GM21529 (cell line): ENCODE data around the gene AMPD2.

ENCODE experiments used
- ATAC-seq: cut with Tn5 transposase; IDR thresholded peaks from one replicate; pipeline ENCODE4 v1.9.1; 2021; ENCODE audit not compliant: unreplicated experiment

The AMPD2 gene

DNA sequence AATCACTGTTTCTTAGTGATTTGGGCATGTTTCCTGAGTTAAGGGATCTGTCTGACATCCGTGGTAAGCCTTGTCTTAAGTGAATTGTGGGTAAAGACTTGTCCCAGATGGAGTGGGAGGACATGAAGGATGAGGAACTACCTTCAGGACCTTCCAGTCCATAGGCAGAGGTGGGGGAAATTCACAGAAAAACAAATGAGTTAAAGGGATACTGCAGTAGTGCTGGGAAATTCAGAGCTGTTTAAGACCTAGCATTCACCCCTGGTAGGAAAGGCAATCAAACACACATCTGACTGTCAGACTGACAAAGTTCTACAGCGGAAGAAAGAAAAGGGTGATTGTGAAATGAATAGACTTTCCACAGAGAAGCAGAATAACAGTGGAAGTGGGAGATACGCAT lies 3.2 kb upstream of the AMPD2 start:
- no peak for ATAC-seq

DNA sequence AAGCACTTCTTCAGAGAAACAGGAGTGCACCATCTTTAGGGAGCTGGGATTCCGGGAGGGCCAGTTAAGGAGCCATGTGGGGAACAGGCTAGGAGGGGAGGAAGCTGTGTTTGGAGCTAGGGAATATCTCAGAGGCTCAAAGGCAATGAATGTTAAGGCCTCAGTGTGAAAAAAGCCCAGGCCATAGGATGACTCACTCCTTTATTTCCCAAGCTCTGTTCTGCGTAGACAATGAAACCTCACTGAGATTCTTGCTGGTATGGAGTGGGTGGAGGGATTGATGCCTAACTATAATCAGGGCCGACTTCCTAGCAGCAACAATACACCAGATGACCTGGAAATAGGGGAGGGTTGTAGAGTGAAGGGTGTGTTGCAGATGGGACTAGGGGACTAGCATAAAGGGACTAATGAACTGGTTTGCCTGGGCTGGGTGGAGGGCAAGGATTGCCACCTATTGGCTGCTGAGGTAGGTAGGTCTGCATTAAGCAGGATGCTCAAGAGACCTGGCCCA lies 2.3 kb upstream of the AMPD2 start:
- no peak for ATAC-seq

DNA sequence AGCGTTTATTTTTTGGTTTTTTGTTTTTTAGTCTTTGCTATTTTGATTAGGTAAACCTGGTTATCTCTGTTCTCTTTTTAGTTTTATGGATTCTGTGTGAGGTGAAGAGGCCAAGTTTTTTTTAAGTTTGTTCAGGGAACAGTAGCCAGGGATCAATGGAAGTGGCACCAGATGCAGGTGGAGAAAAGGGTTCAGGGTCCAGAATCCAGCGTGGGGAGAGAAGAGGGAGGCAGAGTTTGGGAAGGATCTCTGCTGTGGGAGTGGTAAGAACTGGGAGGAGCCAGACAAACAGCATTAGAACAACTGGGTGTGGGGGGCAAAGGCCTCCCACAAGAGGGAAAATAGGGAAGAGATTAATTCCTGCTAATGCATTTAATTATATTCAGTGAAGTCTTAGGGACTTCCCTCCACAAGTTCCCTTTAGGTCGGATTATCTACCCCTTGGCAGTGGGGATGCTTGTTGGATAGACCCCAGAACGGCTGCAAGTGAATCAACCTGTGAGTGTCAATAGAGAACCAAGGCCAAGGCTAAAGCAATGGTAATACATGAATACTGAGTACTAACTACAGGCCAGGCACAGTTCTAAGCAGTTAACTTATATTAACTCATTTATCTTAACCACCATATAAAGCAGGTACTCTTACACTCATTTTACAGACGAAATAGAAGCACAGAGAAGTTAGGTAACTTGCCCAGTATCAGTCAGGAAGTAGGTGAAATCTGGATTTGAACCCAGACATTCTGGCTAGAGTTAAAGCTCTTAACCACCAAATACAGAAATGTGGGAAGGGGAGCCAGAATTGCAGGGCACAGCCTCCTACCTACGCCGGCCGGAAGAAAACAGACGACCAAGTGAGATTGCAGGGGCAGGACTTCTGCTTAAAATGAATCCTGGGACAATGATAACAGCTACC lies 719 bp upstream of the AMPD2 start:
- no peak for ATAC-seq

DNA sequence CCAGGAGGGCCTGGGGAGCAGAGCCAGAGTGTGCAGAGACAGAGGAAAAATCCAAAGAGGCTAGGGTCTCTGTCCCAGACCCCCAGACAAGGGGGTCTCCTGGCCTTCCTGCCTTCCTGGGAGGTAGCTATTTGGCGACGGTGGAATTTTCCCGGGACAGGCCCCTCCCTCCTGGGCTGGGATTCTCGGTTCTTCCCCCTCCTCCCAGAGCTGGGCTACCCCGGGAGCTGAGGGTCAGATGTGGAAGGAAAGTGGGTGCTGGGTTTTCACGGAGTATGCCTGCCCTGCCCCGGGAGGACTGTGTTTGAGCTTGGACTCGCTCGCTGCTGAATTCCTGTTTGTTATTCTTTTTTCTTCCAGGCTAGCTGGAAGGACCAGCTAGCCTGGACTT lies 759 bp downstream of the AMPD2 start:
- no peak for ATAC-seq

DNA sequence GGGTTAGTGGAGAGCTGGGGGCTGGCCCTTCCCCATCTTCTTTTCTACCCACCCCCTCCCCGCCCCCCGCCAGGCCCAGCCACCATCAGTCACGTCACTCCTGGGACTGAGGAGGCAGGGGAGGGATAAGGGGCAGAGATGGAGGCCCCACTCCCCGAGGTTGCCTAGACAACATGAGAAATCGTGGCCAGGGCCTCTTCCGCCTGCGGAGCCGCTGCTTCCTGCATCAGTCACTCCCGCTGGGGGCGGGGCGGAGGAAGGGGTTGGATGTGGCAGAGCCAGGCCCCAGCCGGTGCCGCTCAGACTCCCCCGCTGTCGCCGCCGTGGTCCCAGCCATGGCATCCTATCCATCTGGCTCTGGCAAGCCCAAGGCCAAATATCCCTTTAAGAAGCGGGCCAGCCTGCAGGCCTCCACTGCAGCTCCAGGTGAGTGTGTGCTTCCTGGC lies 1.2 kb downstream of the AMPD2 start:
- ATAC-seq, result peak; percentile 70

DNA sequence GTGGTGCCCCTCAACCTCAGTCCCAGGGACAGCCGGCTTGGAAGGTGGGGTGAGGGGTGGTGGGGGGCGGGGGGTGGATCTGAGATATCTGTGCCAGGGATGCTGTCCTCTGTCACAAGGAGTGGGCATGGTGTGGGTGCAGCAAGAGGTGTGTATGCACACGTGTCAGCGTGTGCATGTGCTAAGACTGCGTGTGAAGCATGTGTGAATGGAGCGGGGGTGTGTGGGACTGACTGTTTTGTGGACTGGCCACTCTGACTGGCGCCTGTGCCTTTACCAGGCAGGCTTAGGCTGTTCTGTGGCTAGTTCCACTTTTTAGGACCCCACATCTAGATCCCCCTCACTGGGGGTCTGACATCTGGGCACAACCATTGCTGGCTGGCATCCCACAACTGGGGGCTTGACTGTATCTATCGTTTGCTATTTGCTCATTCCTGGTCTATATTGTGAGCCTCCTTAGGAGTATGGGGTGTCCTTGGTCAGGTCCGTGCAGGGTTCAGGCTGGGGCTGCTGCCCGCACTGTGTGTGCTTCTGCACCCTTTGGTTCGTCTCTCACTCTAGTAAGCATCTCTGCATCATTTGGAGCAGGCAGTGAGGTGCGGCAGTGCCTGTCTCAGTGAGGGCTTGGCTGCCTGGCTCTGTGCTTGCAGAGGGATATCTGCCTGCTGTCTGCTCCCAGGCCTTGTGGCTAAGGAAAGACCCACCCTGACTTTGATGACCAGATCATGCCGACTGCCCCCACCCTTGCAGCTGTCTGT lies 1.9 kb downstream of the AMPD2 start:
- ATAC-seq, result no peak

DNA sequence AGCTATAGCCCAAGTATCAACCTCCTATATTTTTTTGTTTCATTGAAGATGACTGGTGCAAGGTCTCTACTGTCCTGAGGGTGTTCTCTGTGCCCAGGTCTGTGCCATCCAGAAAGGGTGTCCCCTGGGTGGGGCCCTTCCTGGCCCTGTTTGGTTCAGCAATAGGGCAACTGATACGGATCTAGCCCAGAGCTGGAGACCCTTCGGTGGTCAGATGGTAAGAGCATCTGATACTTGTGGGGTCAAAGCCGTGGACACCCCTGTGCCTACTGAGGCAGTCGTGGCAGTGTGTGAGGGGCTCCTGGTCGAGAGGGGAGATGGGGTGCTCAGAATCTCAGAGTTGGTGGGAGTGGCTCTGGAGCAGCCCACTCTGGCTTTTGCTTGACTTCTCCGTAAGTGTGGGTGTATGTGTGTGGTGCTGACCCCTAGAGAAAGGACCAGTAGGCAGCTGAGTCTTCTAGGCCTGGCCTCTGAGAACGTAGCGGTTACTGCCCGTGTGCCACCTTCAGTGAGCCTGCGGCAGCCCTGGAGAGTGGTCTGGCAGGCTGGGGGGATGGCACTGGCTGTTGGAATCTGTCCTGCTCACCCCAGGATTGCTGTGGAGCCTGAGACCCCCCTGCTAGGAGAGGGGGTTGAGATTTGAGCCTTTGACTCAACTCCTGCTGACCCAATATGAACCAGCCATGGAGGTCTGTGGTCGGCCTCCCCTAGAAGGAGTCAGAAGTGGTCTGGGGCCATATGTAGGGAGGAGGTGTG lies 2.7 kb downstream of the AMPD2 start:
- ATAC-seq, result no peak

DNA sequence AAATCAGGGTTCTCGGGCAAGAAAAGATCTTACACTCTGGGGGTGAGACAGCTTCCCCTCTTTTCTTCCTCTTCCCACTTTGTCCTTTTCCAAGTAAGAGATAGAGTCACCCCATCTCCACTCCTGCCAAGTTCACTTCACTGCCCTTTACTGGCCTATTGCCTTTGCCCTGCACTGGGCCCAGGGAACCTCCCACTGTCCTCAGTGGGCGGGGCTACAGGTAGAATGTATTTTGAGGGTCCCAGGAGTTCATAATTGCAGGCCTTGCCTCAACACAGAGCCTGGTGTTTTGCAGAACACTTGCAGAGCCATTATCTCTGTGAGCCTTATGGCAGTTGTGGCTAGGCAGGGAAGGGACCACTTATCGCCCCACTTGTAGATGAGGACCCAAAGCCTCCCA lies 3.3 kb downstream of the AMPD2 start:
- ATAC-seq, result no peak

DNA sequence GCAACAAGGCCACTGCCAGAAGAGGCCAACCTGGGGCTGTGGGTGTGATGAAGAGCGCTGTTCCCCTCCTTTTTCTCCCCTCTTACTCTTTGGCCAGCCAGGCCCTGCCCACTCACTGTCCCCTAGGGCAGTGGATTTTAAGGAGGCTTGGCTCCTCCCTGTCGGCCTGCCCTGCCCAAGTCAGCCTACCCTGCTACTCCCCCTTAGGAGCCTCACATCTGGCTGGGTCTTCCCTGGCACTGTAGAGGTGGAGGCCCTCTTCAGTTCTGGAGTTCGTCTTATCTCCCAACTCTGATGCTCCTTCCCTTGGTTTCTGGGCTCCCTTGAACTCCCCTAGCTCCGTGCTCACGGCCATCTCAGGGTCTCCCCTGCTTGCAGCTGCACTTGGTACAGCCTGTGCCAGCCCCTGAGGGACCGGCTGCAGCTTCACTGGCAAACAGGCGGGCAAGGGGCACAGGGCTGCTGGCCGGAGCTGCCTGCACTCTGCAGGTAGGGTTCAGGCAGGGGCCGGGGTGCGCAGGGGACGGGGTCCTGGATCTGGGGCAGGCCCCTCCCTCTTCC lies 4.0 kb downstream of the AMPD2 start:
- ATAC-seq, result no peak

DNA sequence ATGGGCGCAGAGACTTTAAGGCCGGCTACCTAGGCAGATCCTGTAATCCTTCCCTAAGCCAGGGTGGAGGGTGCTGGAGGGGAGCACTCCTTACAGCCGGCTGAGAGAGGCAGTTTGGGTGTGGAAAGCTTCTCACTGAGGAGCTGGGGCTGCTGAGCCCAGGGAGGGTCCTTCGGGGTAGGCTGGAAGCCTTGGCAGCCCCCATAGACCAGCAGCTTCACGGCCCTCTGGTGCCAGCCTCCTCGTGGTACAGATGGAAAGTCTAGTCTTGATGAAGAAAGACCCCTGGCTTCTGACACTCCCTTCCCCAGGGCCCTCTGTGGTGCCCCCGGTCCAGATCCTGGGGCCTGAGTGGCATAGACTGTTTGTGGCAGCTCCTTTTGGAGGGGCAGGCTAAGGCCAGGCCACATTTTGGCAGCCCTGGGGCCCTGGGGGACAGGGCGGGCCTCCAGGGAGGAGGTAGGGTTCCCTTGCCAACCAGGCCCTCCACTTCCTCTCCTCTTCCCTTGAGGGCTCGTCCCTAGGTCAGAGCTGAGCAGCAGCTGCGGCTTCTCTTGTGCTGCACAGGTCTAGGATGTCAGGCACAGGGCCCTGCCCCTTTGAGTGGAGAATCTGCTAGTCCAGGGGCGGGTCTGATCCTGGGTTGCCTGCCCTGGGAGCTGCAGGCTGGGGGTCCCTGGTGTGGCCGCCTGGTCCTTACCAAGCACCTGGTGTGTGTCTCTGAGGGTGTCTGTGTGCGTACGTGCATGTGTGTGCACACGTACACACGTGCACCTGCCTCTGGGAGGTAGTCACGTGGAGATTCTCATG lies 4.8 kb downstream of the AMPD2 start:
- ATAC-seq, result peak; percentile 30

DNA sequence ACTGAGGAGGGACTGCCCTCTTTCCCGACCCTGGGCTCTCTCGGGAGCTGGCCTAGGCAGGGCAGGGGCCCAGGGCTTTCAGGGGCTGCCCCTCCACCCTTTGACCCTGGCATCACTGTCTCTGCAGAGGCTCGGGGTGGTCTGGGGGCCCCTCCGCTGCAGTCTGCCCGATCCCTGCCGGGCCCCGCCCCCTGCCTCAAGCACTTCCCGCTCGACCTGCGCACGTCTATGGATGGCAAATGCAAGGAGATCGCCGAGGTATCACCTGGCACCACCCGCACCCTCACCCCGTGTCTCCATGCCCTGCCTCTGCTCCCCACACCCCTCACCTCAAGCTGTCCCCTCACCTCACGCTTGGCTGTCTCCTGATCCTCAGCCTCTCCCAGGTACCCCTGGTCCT lies 5.5 kb downstream of the AMPD2 start:
- no peak for ATAC-seq

DNA sequence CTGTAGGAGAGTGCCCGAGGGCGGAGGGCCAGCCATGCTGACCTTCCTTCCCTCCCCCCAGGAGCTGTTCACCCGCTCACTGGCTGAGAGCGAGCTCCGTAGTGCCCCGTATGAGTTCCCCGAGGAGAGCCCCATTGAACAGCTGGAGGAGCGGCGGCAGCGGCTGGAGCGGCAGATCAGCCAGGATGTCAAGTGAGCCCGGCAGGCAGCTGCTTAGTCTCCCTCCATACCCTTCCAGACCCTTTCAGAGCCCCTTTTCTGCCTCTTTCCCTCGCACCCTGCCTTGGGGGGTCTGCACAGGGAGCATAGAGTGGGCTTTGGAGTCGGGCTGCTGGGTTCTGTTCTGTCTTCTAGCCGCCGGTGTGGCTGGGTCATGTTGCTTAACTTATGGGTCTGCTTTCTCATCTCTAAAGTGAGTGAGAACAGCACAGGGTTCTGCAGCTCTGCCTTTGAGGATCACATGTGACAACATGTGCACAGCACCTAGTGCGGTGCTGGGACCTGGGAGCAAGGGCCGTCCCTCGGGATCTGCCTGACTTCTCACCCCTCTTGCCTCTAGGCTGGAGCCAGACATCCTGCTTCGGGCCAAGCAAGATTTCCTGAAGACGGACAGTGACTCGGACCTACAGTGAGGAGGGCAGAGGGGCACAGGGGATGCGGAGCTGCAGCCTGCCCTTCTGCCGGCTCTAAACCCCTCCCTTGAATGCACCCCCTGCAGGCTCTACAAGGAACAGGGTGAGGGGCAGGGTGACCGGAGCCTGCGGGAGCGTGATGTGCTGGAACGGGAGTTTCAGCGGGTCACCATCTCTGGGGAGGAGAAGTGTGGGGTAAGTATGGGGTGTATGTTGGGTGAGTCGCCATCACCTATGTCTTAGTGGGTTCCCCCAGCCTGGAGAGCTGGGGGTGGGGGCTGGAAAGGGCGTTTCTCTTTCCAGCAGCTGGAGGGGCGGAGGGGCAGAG lies 6.2 kb downstream of the AMPD2 start:
- ATAC-seq, result no peak

DNA sequence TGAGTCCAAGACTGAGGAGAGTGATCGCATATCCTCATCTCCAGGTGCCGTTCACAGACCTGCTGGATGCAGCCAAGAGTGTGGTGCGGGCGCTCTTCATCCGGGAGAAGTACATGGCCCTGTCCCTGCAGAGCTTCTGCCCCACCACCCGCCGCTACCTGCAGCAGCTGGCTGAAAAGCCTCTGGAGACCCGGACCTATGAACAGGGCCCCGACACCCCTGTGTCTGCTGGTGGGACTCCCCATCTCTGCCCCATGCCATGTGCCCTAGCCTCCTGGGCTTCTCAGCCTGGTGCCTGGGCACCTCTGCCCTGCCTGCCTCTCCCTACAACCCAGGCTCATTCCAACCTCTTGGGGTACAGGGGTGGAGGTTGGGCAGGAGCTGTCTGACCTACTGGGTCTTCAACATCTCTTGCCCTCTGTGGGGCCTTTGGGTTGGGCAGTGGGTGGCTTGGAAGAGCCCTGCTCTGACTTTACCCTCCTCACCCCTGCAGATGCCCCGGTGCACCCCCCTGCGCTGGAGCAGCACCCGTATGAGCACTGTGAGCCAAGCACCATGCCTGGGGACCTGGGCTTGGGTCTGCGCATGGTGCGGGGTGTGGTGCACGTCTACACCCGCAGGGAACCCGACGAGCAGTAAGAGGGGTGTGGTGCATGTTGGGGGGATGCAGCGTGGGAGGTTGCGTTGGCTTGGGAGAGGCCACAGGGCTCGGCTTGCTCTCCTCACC lies 7.2 kb downstream of the AMPD2 start:
- ATAC-seq, result no peak

DNA sequence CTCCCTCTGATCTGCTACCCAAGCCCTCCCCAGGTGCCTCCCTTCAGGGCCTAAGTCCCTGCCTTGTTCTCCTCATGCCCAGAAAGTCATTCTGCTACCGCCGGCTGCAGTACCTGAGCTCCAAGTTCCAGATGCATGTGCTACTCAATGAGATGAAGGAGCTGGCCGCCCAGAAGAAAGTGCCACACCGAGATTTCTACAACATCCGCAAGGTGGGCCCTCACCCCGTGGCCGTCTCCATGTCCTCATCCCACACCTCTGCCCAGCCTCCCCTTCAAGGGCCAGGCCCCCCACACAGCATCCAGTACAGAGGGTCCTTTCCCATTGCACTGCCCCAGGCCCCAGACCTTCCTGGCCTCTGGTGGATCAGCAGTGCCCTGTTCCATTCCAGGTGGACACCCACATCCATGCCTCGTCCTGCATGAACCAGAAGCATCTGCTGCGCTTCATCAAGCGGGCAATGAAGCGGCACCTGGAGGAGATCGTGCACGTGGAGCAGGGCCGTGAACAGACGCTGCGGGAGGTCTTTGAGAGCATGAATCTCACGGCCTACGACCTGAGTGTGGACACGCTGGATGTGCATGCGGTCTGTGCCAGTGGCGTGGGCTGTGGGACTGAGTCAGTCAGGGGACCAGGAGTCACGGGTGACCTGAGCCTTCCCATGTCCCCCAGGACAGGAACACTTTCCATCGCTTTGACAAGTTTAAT lies 8.2 kb downstream of the AMPD2 start:
- no peak for ATAC-seq

DNA sequence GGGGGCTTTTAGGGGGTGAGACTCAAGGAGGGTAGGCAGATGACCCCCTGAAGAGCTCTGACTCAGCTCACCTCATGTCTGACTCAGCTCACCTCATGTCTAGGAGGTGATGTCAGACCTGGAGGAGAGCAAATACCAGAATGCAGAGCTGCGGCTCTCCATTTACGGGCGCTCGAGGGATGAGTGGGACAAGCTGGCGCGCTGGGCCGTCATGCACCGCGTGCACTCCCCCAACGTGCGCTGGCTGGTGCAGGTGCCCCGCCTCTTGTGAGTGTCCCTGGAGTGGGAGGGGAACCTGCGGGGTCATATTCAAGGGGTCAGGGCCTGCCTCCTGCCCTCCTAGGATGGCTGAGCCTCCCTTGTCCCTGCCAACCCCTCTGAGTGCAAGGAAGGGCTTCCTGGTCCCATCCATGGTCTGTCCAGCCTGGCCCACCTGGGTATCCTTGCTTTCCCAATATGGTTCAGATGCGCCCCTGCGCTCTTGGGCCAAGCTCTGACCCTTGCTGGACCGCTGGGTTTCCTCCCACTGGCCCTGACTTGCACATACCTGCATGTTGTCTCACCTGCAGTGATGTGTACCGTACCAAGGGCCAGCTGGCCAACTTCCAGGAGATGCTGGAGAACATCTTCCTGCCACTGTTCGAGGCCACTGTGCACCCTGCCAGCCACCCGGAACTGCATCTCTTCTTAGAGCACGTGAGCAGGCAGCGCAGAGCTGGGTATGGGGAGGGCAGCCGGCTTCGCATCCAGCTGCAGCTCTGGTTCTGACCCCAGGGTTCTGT lies 9.1 kb downstream of the AMPD2 start:
- no peak for ATAC-seq

DNA sequence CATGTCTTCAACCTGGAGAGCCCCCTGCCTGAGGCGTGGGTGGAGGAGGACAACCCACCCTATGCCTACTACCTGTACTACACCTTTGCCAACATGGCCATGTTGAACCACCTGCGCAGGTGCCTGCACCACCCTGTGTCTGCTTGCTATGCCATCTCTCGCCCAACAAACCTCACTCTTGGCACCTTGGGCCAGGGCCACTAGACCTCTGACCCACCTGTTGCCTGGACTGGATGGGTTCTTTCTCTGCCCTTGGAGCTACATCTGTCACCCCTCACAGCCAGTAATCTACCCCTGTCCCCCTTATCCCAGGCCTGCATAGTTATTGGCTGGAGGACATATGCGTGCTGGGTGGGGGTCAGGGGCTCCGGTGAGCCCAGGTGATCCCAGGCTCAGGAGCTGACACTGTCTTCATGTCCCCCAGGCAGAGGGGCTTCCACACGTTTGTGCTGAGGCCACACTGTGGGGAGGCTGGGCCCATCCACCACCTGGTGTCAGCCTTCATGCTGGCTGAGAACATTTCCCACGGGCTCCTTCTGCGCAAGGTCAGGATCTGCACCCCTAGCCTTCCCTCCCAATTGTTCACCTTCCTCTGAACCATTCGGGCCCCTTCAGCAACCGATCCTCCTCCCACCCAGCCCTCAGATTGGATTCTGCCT lies 9.9 kb downstream of the AMPD2 start:
- no peak for ATAC-seq
